H9 (cell line): Measurements from ENCODE around the gene KLKB1. TPM values are rescaled to one million over a fixed set of nuclear protein-coding genes. Genes with fewer than 3 reads are reported as not detected.

Source experiments
- DNase-seq: peaks from one replicate; pipeline ENCODE4 v3.0.0-alpha.2; 2017
- H2AFZ ChIP-seq: one replicate; pipeline ENCODE4 v1.6.1; 2013; ENCODE audit warnings: mild to moderate bottlenecking, low read length, control low read depth, moderate library complexity
- H2AK5ac ChIP-seq: 2 replicates; pipeline ENCODE4 v1.6.1; 2013; ENCODE audit warnings: low read length, control low read depth, mixed read lengths; ENCODE audit not compliant: insufficient read length
- H2BK120ac ChIP-seq: one replicate; pipeline ENCODE4 v1.6.1; 2013; ENCODE audit warnings: low read depth, mild to moderate bottlenecking, low read length, control low read depth, inconsistent platforms; ENCODE audit not compliant: poor library complexity, severe bottlenecking
- H2BK12ac ChIP-seq: 2 replicates; pipeline ENCODE4 v1.6.1; 2013; ENCODE audit warnings: low read length, control low read depth, mixed read lengths, low read depth; ENCODE audit not compliant: insufficient read length
- H2BK15ac ChIP-seq: 2 replicates; pipeline ENCODE4 v1.6.1; 2013; ENCODE audit warnings: low read depth, low read length, control low read depth
- H2BK20ac ChIP-seq: one replicate; pipeline ENCODE4 v1.6.1; 2013; ENCODE audit warnings: low read depth, mild to moderate bottlenecking, low read length, control low read depth, inconsistent platforms; ENCODE audit not compliant: poor library complexity, severe bottlenecking
- H2BK5ac ChIP-seq: 2 replicates; pipeline ENCODE4 v1.6.1; 2013; ENCODE audit warnings: low read length, control low read depth, mixed read lengths; ENCODE audit not compliant: insufficient read length
- H3K14ac ChIP-seq: 2 replicates; pipeline ENCODE4 v1.6.1; 2013; ENCODE audit warnings: low read length, control low read depth; ENCODE audit not compliant: insufficient read depth
- H3K18ac ChIP-seq: 2 replicates; pipeline ENCODE4 v1.6.1; 2013; ENCODE audit warnings: low read depth, mild to moderate bottlenecking, mixed read lengths, low read length, control low read depth; ENCODE audit not compliant: insufficient read length
- H3K23ac ChIP-seq: 2 replicates; pipeline ENCODE4 v1.6.1; 2013; ENCODE audit warnings: low read length, control low read depth, mixed read lengths, low read depth; ENCODE audit not compliant: insufficient read length
- H3K23me2 ChIP-seq: 2 replicates; pipeline ENCODE4 v1.6.1; 2013; ENCODE audit warnings: low read depth, mild to moderate bottlenecking, mixed read lengths, low read length, control low read depth; ENCODE audit not compliant: insufficient read length, poor library complexity, severe bottlenecking
- H3K27ac ChIP-seq: 2 replicates; pipeline ENCODE4 v1.5.1; 2013; ENCODE audit warnings: low read length, control low read depth, mixed read lengths, low read depth; ENCODE audit not compliant: insufficient read length
- H3K27me3 ChIP-seq: 2 replicates; pipeline ENCODE4 v1.6.1; 2013; ENCODE audit warnings: low read length, control low read depth, inconsistent platforms; ENCODE audit not compliant: insufficient read depth
- H3K4ac ChIP-seq: 2 replicates; pipeline ENCODE4 v1.6.1; 2013; ENCODE audit warnings: low read depth, mild to moderate bottlenecking, control low read depth, inconsistent platforms, low read length, moderate library complexity
- H3K4me1 ChIP-seq: 2 replicates; pipeline ENCODE4 v1.6.1; 2013; ENCODE audit warnings: low read length, control low read depth, inconsistent platforms; ENCODE audit not compliant: insufficient read depth
- H3K4me2 ChIP-seq: 2 replicates; pipeline ENCODE4 v1.6.1; 2013; ENCODE audit warnings: low read length, control low read depth, mixed read lengths; ENCODE audit not compliant: insufficient read length, insufficient read depth
- H3K56ac ChIP-seq: 2 replicates; pipeline ENCODE4 v1.6.1; 2013; ENCODE audit warnings: low read depth, mild to moderate bottlenecking, mixed read lengths, low read length, control low read depth; ENCODE audit not compliant: insufficient read length
- H3K79me1 ChIP-seq: 2 replicates; pipeline ENCODE4 v1.6.1; 2013; ENCODE audit warnings: low read depth, mild to moderate bottlenecking, moderate library complexity, low read length, control low read depth, inconsistent platforms; ENCODE audit not compliant: insufficient read depth, poor library complexity, severe bottlenecking
- H3K79me2 ChIP-seq: 2 replicates; pipeline ENCODE4 v1.6.1; 2013; ENCODE audit warnings: low read length, control low read depth, inconsistent platforms; ENCODE audit not compliant: insufficient read depth
- H3K9ac ChIP-seq: 2 replicates; pipeline ENCODE4 v1.6.1; 2013; ENCODE audit warnings: low read length, control low read depth, mixed read lengths; ENCODE audit not compliant: insufficient read length; ENCODE audit errors: extremely low read depth
- H3K9me3 ChIP-seq: one replicate; pipeline ENCODE4 v1.6.1; 2013; ENCODE audit warnings: low read depth, low read length, inconsistent platforms; ENCODE audit not compliant: control insufficient read depth
- H3T11ph ChIP-seq: one replicate; pipeline ENCODE4 v1.6.1; 2013; ENCODE audit warnings: mild to moderate bottlenecking, low read length, control low read depth, inconsistent platforms
- H4K20me1 ChIP-seq: one replicate; pipeline ENCODE4 v1.6.1; 2013; ENCODE audit not compliant: control insufficient read depth, insufficient read length, insufficient read depth
- H4K5ac ChIP-seq: 2 replicates; pipeline ENCODE4 v1.6.1; 2013; ENCODE audit warnings: low read depth, mild to moderate bottlenecking, mixed read lengths, low read length, control low read depth; ENCODE audit not compliant: insufficient read length
- H4K8ac ChIP-seq: replicated peaks from 2 replicates; pipeline ENCODE4 v1.6.1; 2013; ENCODE audit warnings: low read length, control low read depth, mixed read lengths, low read depth; ENCODE audit not compliant: insufficient read length
- H4K91ac ChIP-seq: 2 replicates; pipeline ENCODE4 v1.6.1; 2013; ENCODE audit warnings: low read depth, mild to moderate bottlenecking, moderate library complexity, mixed read lengths, low read length, control low read depth; ENCODE audit not compliant: insufficient read length
- H3K27ac Mint-ChIP-seq, 3 experiments: 2 replicates in 2 of 3; 3 replicates in 1 of 3; pipeline ENCODE4 v1.8.0; 2020 to 2021; ENCODE audit warnings: mixed read lengths in 3 of 3, mild to moderate bottlenecking in 1 of 3, moderate library complexity in 1 of 3
- H3K27me3 Mint-ChIP-seq: 2 replicates; pipeline ENCODE4 v1.8.0; 2021; ENCODE audit warnings: low read depth, mild to moderate bottlenecking, moderate library complexity, mixed read lengths
- H3K36me3 Mint-ChIP-seq, 3 experiments: 2 replicates in 2 of 3; 3 replicates in 1 of 3; pipeline ENCODE4 v1.8.0; 2020 to 2021; ENCODE audit warnings: low read depth in 3 of 3, mixed read lengths in 3 of 3; ENCODE audit not compliant: insufficient read depth in 1 of 3
- H3K4me1 Mint-ChIP-seq, 2 experiments: 2 replicates each; pipeline ENCODE4 v1.8.0; 2020; ENCODE audit warnings: mixed read lengths in 2 of 2
- H3K4me3 Mint-ChIP-seq, 2 experiments: 2 replicates in 1 of 2; 3 replicates in 1 of 2; pipeline ENCODE4 v1.8.0; 2020 to 2021; ENCODE audit warnings: mild to moderate bottlenecking in 2 of 2, mixed read lengths in 2 of 2, moderate library complexity in 1 of 2
- H3K9me3 Mint-ChIP-seq, 2 experiments: 2 replicates in 1 of 2; 3 replicates in 1 of 2; pipeline ENCODE4 v1.8.0; 2020; ENCODE audit warnings: mild to moderate bottlenecking in 2 of 2, mixed read lengths in 2 of 2, moderate library complexity in 1 of 2
- CTCF ChIP-seq: fragments of 200-600 bp; sonication (generic); conservative IDR thresholded peaks from 3 replicates; pipeline ENCODE4 v1.8.0; 2021; ENCODE audit warnings: antibody characterized with exemption, mild to moderate bottlenecking
- WGBS: extraction: QIAGEN DNeasy Blood & Tissue Kit; methylation state at CpG from one replicate; pipeline ENCODE4 v1.1.7; 2013; ENCODE audit warnings: missing lambda C conversion rate, low lambda C conversion rate, mixed read lengths; ENCODE audit not compliant: insufficient read length; ENCODE audit errors: extremely low coverage; 5-methylcytosine and 5-hydroxymethylcytosine counted together
- total RNA-seq: library from RNA; stranded (reverse); gene quantifications from 2 replicates; pipeline ENCODE4 v1.2.1, GENCODE V29; 2021

The KLKB1 gene
- total RNA-seq, 1 experiment from 2014 or later, result 21.8 TPM

- Histone ChIP-seq H2BK15ac (no peak overlapping the region), H3K79me1 (no peaks in the 10 kb centered on the region), H3K18ac (no peak overlapping the region), H4K5ac (no peak overlapping the region), H3K23ac (no peak overlapping the region), H3K4me1 (no peaks in the 10 kb centered on the region), H3K4ac (no peak overlapping the region), H3K4me2 (no peak overlapping the region), H3T11ph (no peak overlapping the region), H3K56ac (no peak overlapping the region), H2AK5ac (no peak overlapping the region), H3K23me2 (no peaks in the 10 kb centered on the region), H2AFZ (no peak overlapping the region), H2BK120ac (no peak overlapping the region), H2BK12ac (no peak overlapping the region), H3K14ac (no peak overlapping the region), H2BK5ac (no peak overlapping the region), H3K9me3 (no peaks in the 10 kb centered on the region), H3K79me2 (no peaks in the 10 kb centered on the region), H4K20me1 (no peaks in the 10 kb centered on the region), H3K27ac (no peak overlapping the region), H4K8ac (no peak overlapping the region), H3K27me3 (no peaks in the 10 kb centered on the region), H2BK20ac (no peak overlapping the region), H4K91ac (no peak overlapping the region), H3K9ac (no peak overlapping the region)
- peaks cover 11 to 21% of the 10 kb centered on the region in 2 experiments for H3K9me3 Mint-ChIP-seq
- no peak overlapping the region for H3K4me3 Mint-ChIP-seq
- TF ChIP-seq CTCF, result no peak
- no peak overlapping the region for H3K27ac Mint-ChIP-seq
- DNase-seq, result no peak
- no CpG with 5 or more reads among the region's 8 CpGs for WGBS
- no peaks in the 10 kb centered on the region for H3K27me3 Mint-ChIP-seq
- H3K4me1 Mint-ChIP-seq, result peaks cover 18 to 19% of the 10 kb centered on the region in 2 experiments
- H3K36me3 Mint-ChIP-seq, result peaks cover 4 to 19% (median 11%) of the 10 kb centered on the region in 3 experiments; a peak in 6 of 7 replicates
Measured at GRCh38 chr4:186205156-186205555, 22.2 kb upstream of the KLKB1 start.
